ENCODE measurements around the gene ABAT.
A peak's percentile ranks its signal among the peaks of the same experiment; 100 is the strongest.
"Not testable (repeated sequence)": the region's sequence is repeated elsewhere in the genome, so short reads cannot be mapped to it uniquely, and the experiment has no call there.

ABAT gene

DNA sequence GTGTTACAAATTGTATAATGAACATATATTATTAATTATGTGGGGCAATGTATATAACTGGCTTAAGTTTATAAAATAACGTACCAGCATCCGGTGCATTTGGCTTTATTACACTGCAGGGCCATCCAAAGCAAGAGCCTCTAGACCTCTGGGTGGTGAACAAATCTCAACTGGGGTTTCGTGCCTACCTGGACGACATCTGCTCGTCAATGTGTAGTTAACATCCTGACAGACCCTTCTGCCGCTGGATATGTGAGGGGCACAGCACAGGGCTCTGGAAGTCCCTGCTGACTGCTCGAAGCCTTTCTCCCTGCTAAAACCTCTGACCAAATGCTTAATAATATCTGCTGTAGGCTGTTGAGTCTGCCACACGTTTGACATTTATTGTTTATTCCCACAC is 120.7 kb downstream of the ABAT start:
- no peak for DNase-seq

DNA sequence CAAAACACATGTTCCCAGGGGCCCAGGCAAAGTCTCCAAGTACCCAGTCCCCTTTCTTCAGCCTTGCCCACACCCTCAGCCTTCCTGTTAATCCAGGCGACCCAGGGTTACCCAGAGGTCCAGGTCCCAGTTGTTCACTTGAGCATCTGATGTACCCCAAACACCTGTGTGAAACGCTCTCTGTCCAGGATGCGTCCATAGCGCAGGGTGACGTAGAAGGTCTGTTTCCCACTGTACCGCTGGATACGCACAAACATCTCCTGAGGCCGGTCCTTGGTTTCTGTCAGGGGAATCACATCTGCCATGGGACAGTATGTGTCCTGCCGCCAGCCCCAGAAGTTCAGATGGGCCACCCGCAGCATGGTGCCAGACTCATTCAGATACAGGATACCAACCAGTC is 121.4 kb downstream of the ABAT start:
- no peak for DNase-seq

GRCh38 chr16:8796469-8797363 is 122.3 kb downstream of the ABAT start:
- no peak for DNase-seq

DNA sequence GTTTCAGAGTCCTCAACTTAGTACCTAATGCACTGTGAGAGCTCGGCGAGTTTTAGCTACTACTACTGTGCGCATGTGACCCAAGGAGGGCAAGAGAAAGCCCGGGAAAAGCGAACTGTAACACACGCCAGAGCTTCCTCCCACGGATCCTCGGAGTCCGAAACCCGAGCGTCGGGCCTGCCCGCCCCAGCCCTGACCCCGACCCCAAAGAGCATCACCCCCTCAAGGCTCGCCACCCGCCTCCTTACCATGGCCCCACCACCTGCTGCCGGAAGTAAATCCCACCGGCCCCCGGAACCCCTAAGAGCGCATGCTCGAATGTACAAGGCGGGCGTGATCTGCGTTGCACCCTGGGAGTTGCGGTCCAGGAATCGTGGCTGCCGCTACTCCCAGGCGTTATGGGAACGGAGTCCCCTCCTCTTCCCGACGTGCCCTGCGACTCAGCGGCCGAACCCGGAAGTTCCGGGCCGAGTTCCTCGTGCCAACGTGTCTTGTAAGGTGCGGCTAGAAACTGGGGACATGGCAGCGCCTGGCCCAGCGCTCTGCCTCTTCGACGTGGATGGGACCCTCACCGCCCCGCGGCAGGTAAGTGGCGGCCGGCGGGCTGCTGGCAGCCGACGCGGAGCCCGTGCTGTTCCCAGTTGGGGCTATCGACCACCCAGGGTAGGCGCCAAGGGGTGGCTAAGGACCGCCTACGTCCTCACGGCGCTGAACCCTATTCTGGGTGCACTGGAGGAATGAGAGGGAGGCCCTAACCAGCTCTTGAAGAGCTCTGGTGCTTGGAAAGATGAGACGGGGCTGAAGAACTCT is 123.2 kb downstream of the ABAT start, which contains the start of the genes PMM2 and TMEM186:
Gene PMM2 (plus strand): TSS at position 476 of the 810 bp plus-strand sequence. CDS start 44 bp downstream, at position 520.
Gene TMEM186 (minus strand): TSS at position 276 of the 810 bp plus-strand sequence. CDS start 25 bp downstream, at position 251.
- DNase-seq: peak; percentile 78

DNA sequence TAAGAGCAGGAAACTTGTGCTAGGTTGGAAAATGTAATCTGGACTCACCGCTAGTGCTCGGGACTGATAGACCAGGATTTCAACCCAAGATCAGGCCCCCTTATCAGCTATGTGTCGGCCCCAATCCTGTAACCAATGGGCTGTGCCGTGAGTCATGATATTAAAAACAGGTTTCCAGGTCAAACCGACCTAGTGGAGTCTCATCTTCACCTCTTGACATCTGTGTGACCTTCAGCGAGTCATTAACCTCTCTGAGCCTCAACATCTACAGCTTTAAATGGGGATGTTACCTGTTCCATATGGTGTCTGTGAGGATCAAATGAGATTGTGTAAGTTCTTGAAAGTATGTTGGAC is 123.7 kb downstream of the ABAT start:
- no peak for DNase-seq

DNA sequence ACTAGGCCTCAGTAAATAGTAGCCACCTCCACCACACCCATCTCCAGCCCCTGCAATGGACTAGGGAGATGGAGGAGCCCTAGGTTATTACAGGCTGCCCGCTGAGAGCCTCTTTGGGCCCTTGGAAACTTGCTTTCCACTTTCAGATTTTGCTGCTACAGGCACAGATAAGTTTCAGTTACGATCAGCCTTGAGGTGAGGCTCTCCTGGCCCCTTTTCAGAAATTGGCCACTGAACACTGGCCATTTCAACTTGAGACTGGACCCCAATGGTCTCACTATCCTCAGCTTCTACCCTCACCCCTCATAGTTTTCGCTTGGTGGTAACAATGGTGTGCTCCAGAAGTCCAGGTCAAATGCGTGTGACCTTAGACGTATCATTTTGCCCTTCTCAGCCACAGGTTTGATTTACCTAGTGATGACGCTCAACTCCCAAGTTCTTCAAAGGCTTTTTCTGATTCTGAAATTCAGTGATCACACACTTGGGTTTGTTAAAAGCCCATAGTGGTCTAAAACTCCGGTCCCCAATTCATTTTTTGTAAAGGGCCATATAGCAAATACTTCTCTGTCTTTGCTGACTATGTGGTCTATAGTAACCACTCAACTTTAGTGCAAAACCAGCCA is 124.2 kb downstream of the ABAT start:
- no peak for DNase-seq

DNA sequence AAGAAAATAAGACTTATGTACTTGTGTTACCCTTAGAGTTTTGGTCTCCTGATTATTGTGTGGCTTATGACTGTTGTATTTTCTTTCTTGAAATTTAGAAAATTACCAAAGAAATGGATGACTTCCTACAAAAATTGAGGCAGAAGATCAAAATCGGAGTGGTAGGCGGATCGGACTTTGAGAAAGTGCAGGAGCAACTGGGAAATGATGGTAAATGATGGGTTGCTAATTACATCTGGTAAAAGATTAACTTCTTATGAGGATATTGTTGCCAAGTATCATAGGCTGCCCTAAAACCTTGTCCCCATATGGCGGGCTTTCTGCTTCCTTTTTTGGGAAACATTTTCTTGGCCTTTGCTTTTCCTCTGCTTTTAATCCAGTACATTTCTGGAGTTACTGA is 127.3 kb downstream of the ABAT start:
- DNase-seq: no peak

DNA sequence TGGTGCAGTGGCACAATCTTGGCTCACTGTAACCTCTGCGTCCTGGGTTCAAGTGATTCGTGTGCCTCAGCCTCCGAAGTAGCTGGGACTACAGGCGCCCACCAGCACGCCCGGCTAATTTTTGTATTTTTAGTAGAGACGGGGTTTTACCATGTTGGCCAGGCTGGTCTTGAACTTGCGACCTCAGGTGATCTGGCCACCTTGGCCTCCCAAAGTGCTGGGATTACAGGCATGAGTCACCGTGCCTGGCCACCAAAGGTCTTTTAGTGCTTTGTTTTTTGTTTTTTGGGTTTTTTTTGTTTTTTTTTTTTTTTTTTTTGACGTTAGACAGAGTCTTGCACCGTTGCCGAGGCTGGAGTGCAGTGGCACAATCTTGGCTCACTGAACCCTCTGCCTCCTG is 129.3 kb downstream of the ABAT start:
- DNase-seq: not testable (repeated sequence)

GRCh38 chr16:8804313-8804712 is 129.9 kb downstream of the ABAT start:
- DNase-seq: no peak

- no peak for DNase-seq
Observed at GRCh38 chr16:8806272-8806983, 132.0 kb downstream of the ABAT start.

DNA sequence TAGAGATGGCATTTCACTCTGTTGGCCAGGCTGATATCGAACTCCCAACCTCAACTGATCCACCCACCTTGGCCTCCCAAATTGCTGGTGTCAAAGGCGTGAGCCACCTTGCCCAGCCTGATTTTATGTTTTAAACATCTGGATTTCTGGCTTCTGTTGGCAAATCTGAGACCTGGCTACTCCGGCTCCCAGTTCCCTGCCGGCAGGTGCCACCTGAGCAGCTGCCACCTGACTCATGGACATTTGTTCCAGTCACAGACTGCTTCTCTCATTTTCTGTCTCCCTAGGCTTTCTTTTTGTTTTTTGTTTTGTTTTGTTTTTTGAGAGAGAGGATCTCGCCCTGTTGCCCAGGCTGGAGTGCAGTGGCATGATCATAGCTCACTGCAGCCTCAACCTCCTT is 132.8 kb downstream of the ABAT start:
- DNase-seq: no peak

GRCh38 chr16:8808009-8808408 is 133.6 kb downstream of the ABAT start:
- DNase-seq: no peak

DNA sequence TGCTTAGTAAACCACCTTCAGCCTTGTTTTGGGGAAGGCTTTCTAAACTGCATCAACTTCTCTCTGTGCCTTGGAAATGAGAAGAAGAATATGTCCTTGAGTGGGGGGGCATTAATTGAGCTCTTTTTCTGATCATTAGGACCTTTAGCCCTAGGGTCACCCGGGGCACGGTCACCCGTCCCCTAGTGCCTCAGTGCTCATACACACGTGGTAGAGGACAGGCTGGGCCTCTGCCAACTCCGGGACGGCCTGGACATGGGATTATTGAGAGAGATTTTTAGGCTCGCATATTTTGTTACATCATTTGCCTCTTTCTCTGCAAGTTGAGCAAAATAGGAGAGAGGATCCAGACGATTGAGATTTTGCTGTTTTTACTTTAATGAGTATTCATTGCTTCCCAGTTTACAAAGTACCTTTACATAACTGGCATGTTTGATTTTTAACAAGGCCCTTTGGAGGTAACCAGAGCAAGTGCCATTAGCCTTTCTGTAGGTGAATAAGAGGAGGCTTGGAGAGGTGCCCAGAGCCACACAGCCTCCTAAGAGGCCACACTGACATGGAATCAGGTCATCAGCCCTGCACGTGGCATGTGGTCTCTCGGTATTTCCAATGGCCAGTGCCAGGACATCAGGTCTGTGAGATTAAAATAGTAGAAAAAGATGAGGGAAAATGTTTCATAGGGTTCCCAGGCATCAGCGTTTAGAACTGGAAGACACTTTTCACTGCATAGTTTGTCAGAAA is 134.4 kb downstream of the ABAT start:
- no peak for DNase-seq

GRCh38 chr16:8812162-8812843 is 137.9 kb downstream of the ABAT start:
- DNase-seq: no peak

- no peak for DNase-seq
Observed at GRCh38 chr16:8814095-8814806, 139.8 kb downstream of the ABAT start.

DNA sequence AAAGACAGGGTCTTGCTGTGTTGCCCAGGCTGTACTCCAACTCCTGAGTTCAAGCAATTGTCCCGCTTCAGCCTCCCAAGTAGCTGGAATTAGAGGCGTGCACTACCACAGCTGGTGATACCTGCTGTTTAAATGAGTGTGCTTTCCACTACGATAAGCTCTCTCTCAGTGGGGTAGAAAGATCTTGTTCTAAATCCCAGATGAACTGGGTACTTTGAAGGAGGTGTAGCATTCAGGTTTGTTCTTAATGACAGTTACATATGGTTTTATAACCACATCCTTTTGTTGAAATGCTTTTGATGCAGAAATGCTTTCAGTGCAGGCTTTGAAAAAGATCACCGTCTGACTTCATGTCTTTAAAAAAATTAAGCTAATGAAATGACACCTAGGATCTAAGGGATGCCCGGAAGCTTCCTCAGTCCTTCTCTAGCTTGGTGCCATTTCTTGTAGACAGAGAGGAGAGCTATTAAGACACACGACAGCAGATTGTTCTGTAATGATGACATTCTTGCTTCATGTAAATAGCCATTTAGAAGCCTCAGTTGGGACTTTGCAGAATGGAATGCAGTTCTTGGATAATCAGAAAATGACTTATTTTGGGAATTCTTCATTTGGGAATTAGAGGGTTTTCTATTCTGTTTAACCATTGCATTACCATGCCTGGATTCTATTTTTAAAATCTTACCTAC is 142.7 kb downstream of the ABAT start:
- DNase-seq: no peak

- no peak for DNase-seq
Observed at GRCh38 chr16:8818504-8819270, 144.3 kb downstream of the ABAT start.

DNA sequence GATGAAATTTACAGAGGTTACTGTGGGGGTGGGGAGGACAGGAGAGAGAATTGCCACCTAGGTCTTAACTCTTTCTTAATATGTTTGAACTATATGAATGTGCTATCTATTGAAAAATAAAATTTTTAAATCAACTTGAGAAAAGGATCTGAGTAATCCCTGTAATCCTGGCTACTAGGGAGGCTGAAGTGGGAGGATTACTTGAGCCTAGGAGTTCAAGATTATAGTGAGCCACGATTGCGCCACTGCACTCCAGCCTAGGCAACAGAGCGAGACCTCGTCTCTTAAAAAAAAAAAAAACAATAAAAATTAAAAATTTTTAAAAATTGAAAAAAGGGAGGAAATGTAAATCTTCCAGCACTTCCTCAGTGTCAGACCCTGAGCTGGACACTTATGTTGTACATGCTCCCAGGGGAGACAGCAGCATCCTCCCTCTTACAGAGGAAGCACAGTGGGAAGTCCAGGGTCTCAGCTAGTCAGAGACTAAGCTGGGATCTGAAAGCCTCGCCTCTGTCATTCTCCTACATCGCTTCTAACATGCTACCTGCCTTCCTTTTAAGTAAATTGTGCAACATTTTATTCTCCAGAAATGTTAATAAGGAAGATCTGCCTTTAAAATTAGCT is 145.1 kb downstream of the ABAT start:
- no peak for DNase-seq

DNA sequence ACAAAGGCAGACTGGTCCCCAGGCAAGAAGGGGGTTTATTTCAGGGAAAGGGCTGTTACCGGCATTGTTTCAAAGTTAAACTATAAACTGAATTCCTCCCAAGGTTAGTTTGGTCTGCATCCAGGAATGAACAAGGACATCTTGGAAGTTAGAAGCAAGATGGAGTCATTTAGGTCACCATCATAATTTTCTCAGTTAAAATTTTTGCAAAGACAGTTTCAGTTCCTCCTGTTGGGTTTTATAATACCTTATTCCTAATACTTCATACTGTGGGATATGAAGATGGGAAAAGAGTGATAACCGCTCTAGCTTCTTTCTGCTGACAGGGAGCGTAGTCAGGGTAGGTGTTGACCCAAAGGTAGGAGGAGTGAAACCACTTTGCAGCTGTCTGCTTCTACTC is 148.0 kb downstream of the ABAT start:
- DNase-seq: no peak

Data from NCI-H510A treated with DMSO at 0.1 percent for 48 hours (cell line).